ENCODE measurements around the gene LRFN5. TPM values are rescaled to one million over a fixed set of nuclear protein-coding genes. Genes with fewer than 3 reads are reported as not detected.
"Not testable (repeated sequence)": the region's sequence is repeated elsewhere in the genome, so short reads cannot be mapped to it uniquely, and the experiment has no call there.

The LRFN5 gene
- total RNA-seq, result 1 to 10 TPM in 1 of 3 donors, under 1 TPM in 2; 0.40 to 1.1 (median 0.46) TPM

GRCh38 chr14:41606532-41607303 is at the start of gene LRFN5:
TSS of gene LRFN5 (plus strand) at chr14:41606876.
- no peaks in the 10 kb centered on the region for H3K9me3 Mint-ChIP-seq
- H3K4me1 Mint-ChIP-seq (ENCODE audit: low read depth), result peaks cover 38% of the 10 kb centered on the region
- peak within 1 kb of the TSS; percentile 71 for H3K4me3 Mint-ChIP-seq
- no peaks in the 10 kb centered on the region for H3K36me3 Mint-ChIP-seq (ENCODE audit: insufficient read depth)
- no peak for DNase-seq
- peaks cover 69% of the 10 kb centered on the region for H3K27me3 Mint-ChIP-seq (ENCODE audit: low read depth)
- ATAC-seq, result peak; percentile 48 to 59

GRCh38 chr14:41558490-41558889 is 48.2 kb upstream of the LRFN5 start:
- Mint-ChIP-seq H3K4me3 (no peak overlapping the region), H3K9me3 (no peaks in the 10 kb centered on the region), H3K4me1 (ENCODE audit: low read depth) (no peaks in the 10 kb centered on the region), H3K27me3 (ENCODE audit: low read depth) (no peaks in the 10 kb centered on the region), H3K36me3 (ENCODE audit: insufficient read depth) (no peaks in the 10 kb centered on the region)
- ATAC-seq (no peak), DNase-seq (no peak)

DNA sequence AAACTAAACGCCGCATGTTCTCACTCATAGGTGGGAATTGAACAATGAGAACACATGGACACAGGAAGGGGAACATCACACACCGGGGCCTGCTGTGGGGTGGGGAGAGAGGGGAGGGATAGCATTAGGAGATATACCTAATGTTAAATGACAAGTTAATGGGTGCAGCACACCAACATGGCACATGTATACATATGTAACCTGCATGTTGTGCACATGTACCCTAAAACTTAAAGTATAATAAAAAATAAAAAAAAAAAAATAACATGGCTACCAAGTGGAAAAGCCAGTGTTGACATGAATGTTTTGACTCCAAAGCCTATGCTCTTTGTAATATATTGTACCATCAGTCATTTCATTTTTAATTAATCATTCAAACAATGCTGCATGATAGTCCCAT is 39.8 kb upstream of the LRFN5 start:
- not testable (repeated sequence) for H3K27me3 Mint-ChIP-seq (ENCODE audit: low read depth); ATAC-seq; H3K4me1 Mint-ChIP-seq (ENCODE audit: low read depth); DNase-seq; H3K36me3 Mint-ChIP-seq (ENCODE audit: insufficient read depth); H3K9me3 Mint-ChIP-seq; H3K4me3 Mint-ChIP-seq

DNA sequence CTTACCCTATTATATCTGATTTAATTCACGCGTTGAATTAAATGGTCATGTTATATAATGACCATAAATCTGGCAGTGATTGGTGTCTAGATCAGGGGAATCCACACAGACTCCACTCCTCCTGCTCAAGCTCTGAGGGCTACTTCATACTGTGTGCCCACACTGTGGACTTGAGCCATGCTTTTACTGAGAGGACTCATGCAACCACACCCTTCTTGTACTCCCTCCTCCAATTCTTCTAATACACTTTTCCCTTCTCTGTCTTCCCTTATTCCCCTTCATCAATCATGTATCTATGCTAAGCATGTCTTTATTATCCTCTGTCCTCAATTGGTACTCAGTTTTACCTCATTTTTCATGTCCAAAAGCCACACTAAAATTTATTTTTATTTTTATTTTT is 37.7 kb upstream of the LRFN5 start:
- Mint-ChIP-seq H3K4me3 (no peak overlapping the region), H3K4me1 (ENCODE audit: low read depth) (no peaks in the 10 kb centered on the region), H3K9me3 (peaks cover 7% of the 10 kb centered on the region), H3K27me3 (ENCODE audit: low read depth) (no peaks in the 10 kb centered on the region), H3K36me3 (ENCODE audit: insufficient read depth) (no peaks in the 10 kb centered on the region)
- no peak for ATAC-seq
- DNase-seq, result no peak

GRCh38 chr14:41570415-41571155 is 36.1 kb upstream of the LRFN5 start:
- Mint-ChIP-seq H3K27me3 (ENCODE audit: low read depth) (no peaks in the 10 kb centered on the region), H3K4me3 (no peak overlapping the region), H3K36me3 (ENCODE audit: insufficient read depth) (no peaks in the 10 kb centered on the region), H3K4me1 (ENCODE audit: low read depth) (no peaks in the 10 kb centered on the region), H3K9me3 (peaks cover 7% of the 10 kb centered on the region)
- DNase-seq (no peak), ATAC-seq (no peak)

DNA sequence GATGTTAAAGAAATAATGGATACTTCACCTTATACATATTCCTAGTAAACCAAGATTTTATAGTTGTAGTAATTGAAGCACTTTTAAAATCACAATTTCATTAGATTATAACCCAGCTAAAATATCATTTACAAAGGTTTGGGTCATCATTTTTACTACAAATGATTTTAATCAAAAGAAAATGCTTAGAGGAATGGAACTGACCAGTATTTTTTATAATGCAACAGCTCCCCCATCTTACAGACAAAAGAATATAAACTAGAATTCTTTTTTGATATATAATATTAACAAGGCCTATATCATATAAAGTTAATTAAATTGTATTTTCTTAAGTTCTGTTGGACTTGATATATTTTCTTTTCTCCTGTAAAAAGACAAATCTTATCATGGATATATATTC is 20.4 kb upstream of the LRFN5 start:
- Mint-ChIP-seq H3K9me3 (no peaks in the 10 kb centered on the region), H3K27me3 (ENCODE audit: low read depth) (peaks cover 3% of the 10 kb centered on the region), H3K4me1 (ENCODE audit: low read depth) (no peaks in the 10 kb centered on the region), H3K4me3 (no peak overlapping the region), H3K36me3 (ENCODE audit: insufficient read depth) (no peaks in the 10 kb centered on the region)
- DNase-seq, result no peak
- ATAC-seq, result no peak

- ATAC-seq (no peak), DNase-seq (no peak)
- H3K4me1 Mint-ChIP-seq (ENCODE audit: low read depth), result no peaks in the 10 kb centered on the region
- H3K4me3 Mint-ChIP-seq, result no peak overlapping the region
- H3K27me3 Mint-ChIP-seq (ENCODE audit: low read depth), result peaks cover 4% of the 10 kb centered on the region
- no peaks in the 10 kb centered on the region for H3K9me3 Mint-ChIP-seq
- H3K36me3 Mint-ChIP-seq (ENCODE audit: insufficient read depth), result no peaks in the 10 kb centered on the region
Observed at GRCh38 chr14:41597647-41598046, 9.0 kb upstream of the LRFN5 start.

GRCh38 chr14:41599805-41600385 is 6.8 kb upstream of the LRFN5 start:
- not testable (repeated sequence) for H3K36me3 Mint-ChIP-seq (ENCODE audit: insufficient read depth)

GRCh38 chr14:41604721-41605531 is 1.8 kb upstream of the LRFN5 start:
- H3K4me3 Mint-ChIP-seq, result peak overlapping the region; percentile 37
- peaks cover 38% of the 10 kb centered on the region for H3K4me1 Mint-ChIP-seq (ENCODE audit: low read depth)
- DNase-seq (no peak), ATAC-seq (peak in 1 of 2 donors; percentile 17)
- no peaks in the 10 kb centered on the region for H3K9me3 Mint-ChIP-seq
- no peaks in the 10 kb centered on the region for H3K36me3 Mint-ChIP-seq (ENCODE audit: insufficient read depth)
- H3K27me3 Mint-ChIP-seq (ENCODE audit: low read depth), result peaks cover 59% of the 10 kb centered on the region

More at GRCh38 chr14:41599805-41600385, 6.8 kb upstream of the LRFN5 start:
- not testable (repeated sequence) for ATAC-seq; H3K4me1 Mint-ChIP-seq (ENCODE audit: low read depth); H3K9me3 Mint-ChIP-seq; DNase-seq; H3K4me3 Mint-ChIP-seq
- peaks cover 13% of the 10 kb centered on the region for H3K27me3 Mint-ChIP-seq (ENCODE audit: low read depth)

GRCh38 chr14:41605550-41606281 is 960 bp upstream of the LRFN5 start:
- H3K36me3 Mint-ChIP-seq (ENCODE audit: insufficient read depth), result no peaks in the 10 kb centered on the region

GRCh38 chr14:41606282-41606531 is 469 bp upstream of the LRFN5 start:
- no peaks in the 10 kb centered on the region for H3K36me3 Mint-ChIP-seq (ENCODE audit: insufficient read depth)
- DNase-seq (no peak), ATAC-seq (peak; percentile 9 to 43)
- peaks cover 38% of the 10 kb centered on the region for H3K4me1 Mint-ChIP-seq (ENCODE audit: low read depth)
- H3K9me3 Mint-ChIP-seq, result no peaks in the 10 kb centered on the region
- peak overlapping the region; percentile 68 for H3K4me3 Mint-ChIP-seq
- peaks cover 66% of the 10 kb centered on the region for H3K27me3 Mint-ChIP-seq (ENCODE audit: low read depth)

More at GRCh38 chr14:41605550-41606281, 960 bp upstream of the LRFN5 start:
- DNase-seq, result no peak
- ATAC-seq, result peak in 1 of 2 donors; percentile 32
- Mint-ChIP-seq H3K4me3 (peak overlapping the region; percentile 68), H3K9me3 (no peaks in the 10 kb centered on the region), H3K27me3 (ENCODE audit: low read depth) (peaks cover 62% of the 10 kb centered on the region), H3K4me1 (ENCODE audit: low read depth) (peaks cover 38% of the 10 kb centered on the region)

GRCh38 chr14:41607304-41607775 is 664 bp downstream of the LRFN5 start:
- peaks cover 71% of the 10 kb centered on the region for H3K27me3 Mint-ChIP-seq (ENCODE audit: low read depth)
- ATAC-seq, result no peak
- peak overlapping the region; percentile 71 for H3K4me3 Mint-ChIP-seq
- H3K36me3 Mint-ChIP-seq (ENCODE audit: insufficient read depth), result no peaks in the 10 kb centered on the region
- peaks cover 38% of the 10 kb centered on the region for H3K4me1 Mint-ChIP-seq (ENCODE audit: low read depth)
- DNase-seq, result no peak
- H3K9me3 Mint-ChIP-seq, result no peaks in the 10 kb centered on the region

DNA sequence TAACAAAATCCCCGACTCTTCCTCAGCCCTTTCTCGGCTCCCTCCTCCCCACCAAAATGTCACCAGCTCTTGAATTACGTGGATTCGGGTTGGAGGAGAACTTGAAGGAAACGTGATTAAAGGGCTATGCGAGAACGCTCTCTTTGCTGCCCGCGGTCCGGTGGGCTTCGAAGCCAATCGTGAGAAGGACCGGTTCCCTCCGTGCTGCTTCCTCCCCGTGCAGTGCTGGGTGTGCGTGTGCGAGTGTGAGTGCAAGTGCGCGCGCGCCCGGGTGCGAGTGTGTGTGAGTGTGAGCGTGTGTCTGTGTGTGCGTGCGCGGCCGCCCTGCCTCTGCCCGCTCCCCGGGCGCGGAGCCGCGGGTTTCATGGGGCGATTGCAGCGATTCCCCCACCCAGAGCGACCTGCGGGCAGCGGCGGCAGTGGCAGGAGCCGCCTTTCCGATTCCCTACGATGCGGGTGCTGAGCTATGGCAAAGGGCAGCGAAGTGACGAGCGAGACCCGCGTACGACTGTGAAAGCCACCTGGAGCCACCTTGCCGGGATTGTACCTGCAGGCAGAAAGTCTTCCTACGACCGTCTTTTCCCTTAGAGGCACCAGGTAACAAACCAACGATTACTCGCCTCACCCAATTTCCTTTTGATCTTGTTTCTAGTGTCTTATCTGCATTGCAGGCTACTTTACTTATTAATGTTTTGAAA is 1.4 kb downstream of the LRFN5 start:
- no peak for DNase-seq
- no peak for ATAC-seq
- Mint-ChIP-seq H3K4me1 (ENCODE audit: low read depth) (peaks cover 38% of the 10 kb centered on the region), H3K9me3 (no peaks in the 10 kb centered on the region), H3K27me3 (ENCODE audit: low read depth) (peaks cover 71% of the 10 kb centered on the region), H3K36me3 (ENCODE audit: insufficient read depth) (no peaks in the 10 kb centered on the region), H3K4me3 (peak overlapping the region; percentile 71)
